Suppressor macrophage treated with lipopolysaccharide for 4 hours (primary cell): Measurements from ENCODE around the gene HMX1.

Source experiments
- DNase-seq: peaks from one replicate; pipeline ENCODE4 v3.0.0-alpha.2; 2020

Gene HMX1

DNA sequence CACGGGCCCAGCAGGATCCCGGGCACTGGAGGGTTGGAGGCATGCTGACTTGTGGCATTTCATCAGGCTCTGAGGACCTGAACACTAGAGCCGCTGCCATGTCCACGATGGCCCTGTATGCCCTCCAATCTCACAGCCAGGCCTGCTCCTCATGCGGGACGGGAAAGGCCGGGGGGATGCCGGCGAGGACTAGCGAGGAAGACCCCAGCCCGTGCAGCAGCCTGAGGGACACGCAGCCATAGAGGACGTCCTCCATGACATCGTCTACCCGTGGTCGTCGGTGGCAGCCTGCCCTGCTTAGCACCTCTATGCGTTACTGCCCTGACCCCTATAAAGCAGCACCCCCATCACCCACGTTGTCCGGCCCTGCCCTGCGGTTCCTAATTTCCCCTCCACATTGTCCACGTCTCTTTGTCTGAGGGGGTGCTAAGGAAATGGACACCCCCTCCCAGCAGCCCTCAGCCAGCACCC, 32.6 kb downstream of the HMX1 start:
- no peak for DNase-seq

DNA sequence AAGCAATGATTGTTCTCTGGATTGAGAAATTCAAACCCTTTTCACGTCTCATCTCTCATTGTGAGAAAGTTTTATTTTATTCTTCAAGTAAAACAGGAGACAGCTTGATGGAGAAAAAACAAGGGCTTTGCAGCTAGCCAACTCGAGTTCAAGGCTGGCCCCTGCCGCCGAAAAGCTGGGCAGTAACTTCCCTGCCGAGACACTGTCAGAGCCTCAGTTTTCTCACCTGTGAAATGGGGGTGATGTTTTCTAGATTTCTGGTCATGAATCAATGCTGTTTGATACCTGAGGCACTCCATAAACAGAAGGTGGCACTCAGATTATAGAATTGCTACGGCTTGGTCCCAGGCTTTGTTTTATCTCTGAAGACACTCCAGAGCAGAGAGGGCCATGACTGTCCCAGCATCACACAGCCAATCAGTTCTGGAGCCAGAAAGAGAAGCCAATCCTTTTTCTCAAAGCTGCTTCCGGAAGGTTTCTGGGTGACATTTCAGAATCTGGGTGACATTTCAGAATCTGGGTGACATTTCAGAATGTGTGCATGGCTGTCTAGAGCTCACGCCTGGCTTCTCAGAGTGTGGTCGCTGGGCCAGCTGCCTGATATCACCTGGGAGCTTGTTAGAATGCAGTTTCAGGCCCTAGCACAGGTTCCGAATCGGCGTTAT, 33.2 kb downstream of the HMX1 start:
- DNase-seq: no peak

DNA sequence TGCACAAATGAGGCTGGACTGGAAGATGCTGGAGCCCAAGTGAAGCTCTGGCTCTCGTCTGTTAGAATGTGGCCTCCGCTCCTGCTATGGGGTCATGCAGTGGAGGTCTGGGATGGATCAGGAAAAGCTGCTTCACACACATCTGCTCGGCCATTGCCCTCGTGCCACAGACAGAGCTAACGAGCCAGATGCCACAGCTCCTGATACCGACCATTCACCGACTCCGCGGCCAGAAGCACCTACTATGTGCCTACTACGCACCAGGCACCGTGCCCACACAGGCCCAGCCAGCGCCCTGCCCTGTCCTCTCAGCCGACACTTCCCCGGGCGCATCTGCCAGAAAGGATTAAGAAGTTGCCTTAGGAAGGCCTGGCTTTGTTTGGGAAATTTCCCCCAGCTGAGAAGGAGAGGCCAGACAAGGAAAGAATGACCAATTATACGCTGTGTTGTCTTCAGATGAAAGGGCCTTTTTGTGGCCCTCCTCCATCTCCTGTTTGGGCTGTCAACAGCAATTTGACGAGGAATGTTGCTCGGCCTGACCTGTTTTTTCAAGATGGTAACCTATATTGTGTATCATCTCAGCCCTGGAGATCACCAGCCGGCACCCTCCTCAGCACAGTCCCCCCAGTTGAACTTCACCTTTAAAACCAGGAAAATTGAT, 34.3 kb downstream of the HMX1 start:
- no peak for DNase-seq

DNA sequence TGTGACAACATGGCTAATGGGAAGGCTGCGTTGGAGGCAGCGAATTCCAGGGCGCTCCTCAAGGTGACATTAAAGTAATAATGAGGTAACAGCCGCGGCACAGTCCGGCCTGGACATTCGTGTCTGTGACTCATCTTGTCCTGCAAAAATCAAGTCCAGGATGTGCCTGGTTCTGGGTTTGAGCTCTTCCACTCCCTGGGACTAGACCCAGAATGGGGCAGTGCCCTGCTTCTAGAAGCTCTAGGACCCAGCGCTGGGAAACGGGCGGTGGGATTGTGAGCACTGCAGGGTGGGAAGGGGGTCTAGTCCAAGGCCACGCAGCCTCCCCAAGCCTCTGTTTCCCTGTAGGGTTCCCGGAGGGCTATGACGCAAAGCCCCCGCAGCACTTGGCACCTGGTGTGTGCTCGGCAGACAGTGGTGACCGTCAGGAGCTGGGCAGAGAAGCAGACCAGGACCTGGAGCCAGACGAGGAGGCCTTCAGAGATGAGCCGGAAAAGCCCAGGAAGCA, 34.9 kb downstream of the HMX1 start:
- no peak for DNase-seq

DNA sequence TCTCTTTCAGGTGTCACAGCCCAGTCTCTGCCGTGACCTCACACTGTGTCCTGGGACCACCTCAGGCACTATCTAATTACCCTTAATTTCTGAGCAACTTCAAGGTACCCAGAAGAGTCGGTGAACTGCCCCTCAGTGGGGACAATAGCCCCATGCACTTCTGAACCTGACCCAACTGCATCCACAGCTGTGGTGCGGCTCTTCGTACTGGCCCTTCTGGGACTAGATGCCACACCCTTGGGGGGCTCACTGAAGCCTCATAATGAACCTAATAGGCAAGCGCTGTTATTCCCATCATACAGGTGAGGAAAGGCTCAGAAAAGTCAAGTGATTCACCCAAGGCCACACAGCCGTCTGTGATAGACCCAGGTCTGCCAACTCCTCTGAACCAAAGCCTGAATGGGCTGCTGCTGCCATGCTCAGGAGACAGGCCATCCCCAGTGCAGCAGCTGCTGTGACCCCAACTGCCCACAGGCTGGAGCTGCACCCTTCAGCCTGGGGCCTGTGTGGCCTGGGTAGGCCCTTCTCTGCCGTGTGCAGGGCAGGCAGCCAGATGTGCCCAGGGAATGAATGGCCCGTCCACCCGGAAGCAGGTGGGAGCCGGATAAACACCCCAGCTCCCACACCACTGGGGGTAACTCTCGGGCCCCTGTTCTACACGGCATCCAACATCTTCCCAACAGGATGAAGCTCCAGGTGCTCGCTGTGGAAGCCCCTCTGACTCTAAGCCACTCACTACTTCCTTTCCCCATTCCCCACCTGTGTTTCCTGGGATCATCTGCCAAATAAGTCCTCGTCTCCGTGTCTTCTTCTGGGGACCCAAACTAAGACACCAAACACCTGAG, 35.9 kb downstream of the HMX1 start:
- DNase-seq: no peak

DNA sequence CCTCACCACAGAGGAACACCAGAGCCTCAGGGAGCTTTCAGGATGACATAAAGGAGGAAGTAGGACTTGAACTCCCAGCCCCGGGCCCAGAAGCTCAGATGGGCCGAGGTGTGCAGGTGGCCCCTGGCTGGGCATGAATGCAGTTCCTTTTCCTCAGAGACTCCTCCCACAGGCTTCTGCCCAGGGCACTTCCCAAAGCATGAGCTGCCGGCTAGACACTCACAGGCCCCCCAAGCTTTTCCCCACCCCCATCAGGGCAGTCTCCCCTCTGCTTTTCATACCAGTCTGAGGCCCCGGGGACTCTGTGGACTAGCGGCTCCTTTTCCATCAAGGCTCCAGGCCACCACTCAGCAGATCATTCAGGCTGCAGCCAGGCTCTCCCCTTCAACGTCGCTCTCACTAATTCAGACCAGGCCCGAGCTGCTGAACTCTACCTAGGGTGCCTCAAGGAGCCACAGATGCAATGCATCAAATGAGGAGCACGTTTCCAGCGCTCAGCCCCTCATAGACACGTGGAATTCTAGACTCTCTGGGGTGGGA, 36.9 kb downstream of the HMX1 start:
- DNase-seq: no peak

DNA sequence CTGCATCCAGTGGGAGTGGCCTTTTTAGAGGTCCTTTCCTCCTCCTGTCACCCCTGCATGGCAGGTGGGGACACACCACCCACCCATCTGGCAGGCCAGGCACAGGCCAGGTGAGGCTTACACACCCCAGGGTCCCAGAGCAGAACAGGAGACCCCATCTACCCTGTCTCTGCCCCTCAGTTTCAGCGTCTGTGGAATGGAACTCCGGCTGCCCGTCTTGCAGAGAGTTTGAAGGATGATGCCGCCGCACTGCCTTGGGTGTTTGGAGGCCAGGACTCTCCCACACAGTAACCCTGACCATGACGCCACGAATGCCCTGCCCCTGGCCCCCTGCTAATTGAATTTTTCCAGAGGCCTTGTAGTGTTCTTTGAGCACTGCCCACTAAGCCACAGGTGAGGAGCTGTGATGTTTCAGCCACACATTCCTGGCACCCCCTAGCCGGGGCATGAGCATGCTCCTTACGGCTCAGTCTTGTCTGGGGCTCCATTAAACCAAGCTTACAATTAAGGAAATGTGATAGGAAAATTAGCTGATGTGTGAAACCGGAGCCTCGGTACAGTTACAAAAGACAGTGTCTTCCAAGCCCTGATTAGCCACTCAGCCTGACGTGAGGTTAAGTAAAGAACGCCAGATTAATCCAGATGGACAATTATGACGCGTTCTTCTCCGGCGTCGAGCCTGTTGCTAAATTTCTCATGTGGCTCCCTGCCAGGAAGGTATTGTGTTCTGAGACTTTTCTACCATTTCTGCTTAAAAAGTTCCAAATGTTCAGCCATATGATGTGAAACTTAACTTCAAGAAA, 39.3 kb downstream of the HMX1 start:
- no peak for DNase-seq

DNA sequence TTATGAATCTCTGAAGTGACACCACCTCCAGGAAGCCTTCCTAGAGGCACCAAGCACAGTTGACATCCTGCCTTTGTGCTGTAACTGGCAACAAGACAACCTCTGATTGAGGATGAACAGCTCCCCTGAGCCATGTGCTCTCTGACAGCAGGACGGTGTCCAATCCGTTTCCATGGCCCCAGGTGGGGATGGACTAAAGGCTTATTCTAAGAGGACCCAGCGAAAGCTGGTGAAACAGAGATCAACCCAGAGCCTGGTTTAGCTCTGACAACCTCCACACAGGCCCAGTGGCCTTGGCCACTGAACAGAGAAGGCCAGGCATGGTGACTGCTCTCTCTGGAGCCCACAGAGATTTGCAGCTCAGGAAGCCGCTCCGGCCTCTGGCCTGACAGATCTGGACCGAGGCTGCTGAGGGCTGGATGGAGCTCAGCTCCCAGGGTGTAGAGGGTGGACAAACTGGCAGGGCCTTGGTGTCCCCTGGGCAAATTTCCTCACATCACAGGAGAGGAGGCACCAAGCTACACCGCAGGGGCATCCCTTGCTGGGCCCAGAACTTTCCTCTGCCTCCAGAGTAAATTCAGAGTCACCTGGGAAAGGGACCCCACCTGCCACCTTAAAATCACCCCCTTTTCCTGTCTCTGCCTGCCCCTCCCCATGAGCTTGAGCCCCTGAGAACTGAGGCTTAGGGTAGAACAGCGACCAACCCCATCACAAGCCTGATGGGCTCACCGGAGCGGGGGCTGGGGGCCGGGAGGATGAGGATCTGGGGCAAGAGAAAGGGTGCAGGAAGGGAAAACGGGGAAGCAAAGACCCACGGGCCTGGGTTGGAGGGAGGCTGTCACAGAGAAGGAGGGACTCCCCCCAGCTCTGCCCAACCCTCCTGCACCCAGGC, 40.2 kb downstream of the HMX1 start:
- DNase-seq: no peak

DNA sequence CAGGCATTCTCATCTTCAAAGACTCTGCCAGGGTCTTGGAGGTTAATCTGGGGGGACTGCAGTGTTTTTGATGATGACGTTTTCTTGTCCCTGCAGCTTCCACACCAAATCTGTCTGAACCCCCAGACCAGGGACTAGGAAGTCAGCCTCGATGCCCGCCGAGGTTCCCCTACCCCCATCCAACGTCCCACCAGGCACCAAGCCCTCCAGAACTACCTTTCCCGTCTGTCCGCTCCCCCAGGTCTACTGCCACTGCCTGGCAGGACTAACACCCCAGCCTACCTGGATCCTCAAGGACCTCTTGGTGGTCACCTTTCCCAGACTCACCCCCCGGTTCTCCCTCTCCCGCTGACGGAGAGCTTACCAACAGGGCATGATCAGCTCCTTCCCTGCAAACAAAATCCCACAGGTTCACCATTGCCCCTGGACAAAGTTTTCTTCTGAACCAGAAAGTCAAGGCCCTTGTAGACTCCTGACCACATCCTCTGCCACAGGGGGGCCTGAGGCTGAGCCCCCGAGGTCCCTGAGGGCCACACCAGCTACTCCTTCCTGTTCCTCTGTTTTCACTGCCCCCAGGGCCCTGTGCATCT, 40.9 kb downstream of the HMX1 start:
- DNase-seq: no peak

DNA sequence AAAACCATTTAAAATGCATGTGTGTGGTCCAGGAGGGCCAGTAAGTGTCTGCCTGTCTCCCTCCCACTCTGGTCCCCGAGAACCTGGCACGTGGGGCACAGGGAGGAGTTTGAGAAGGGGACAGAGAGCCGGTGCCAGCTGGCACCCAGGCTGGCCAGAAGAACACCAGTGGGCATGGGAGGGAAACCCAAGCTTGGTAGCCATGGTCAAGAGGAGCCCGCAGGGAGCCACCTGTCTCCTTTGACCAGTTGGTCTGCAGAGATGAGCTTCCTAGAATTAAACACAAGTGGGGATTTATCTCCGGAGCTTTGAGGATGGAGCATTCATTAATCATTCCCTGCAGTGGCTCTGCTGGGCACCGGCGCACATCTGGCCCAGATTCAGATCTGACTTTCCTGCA, 41.6 kb downstream of the HMX1 start:
- no peak for DNase-seq

DNA sequence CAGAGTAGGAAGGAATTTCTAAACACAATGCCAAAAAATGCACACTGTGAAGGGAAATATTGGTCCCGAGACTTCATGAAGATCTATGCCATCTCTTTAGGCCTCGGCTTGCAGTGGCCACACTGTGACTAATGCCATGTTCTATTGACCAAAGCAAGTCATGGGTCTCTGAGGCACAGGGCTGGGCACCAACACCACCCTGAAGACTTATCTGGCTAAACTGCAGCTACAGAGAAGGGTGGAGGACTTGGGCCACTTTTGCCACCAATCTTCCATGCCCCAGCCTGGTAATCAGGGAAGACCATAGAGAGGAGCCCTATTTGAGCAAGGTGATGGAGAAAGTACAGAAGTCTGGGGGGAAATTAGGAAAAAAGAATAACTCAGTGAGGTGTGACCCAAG, 42.1 kb downstream of the HMX1 start:
- no peak for DNase-seq

DNA sequence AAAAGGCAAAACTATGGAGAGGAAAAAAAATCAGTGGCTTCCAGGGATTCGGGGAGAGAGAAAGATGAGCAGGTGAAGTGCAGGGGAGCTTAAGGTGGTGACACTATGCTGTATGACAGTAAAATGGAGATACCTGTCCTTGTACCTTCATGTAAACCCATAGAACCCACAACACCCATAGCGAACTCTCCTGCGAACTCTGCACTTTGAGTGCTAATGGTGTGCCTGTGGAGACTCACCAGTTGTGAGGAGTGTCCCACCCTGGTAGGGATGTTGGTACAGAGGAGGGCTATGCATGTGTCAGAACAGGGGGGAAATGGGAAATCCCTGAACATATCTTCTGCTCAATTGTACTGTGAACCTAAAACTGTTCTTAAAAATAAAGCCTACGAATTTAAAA, 42.8 kb downstream of the HMX1 start:
- DNase-seq: no peak

DNA sequence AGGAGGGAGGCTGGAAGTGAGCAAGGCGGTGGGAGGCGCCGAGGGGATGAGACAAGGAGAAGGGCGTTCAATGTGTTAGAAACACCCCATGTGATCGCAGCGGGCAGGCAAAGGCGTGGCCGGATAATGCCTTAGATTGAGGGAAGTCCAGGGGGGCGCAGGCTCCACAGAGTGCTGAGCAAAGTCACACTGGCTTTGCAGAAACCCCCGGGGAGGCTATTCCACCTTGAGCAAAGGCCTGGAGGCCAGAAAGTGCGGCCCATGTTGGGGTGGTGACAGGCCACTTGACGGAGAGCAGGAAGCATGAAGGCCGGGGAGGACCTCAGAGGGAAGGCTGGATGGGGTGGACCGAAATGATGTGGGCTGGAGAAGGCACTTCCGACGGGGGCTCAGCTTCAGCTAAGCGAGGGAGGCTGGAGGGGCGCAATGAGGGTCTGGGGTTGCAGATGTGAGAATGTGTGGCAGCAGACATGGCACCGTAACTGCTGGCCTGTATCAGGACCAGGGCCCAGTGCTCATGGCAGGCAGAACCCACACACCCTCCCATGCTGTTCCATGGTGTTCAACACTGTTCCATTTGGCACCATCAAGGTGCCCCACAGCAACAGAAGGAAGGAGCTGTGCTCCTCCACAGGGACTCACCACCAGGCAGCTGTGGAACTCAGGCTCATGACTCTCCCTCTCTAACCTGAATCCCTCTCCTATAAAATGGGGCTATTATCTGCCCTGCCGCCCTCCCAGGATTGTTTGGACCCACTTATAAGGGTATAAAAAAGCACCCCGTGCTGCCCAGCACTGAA, 50.3 kb downstream of the HMX1 start:
- no peak for DNase-seq

DNA sequence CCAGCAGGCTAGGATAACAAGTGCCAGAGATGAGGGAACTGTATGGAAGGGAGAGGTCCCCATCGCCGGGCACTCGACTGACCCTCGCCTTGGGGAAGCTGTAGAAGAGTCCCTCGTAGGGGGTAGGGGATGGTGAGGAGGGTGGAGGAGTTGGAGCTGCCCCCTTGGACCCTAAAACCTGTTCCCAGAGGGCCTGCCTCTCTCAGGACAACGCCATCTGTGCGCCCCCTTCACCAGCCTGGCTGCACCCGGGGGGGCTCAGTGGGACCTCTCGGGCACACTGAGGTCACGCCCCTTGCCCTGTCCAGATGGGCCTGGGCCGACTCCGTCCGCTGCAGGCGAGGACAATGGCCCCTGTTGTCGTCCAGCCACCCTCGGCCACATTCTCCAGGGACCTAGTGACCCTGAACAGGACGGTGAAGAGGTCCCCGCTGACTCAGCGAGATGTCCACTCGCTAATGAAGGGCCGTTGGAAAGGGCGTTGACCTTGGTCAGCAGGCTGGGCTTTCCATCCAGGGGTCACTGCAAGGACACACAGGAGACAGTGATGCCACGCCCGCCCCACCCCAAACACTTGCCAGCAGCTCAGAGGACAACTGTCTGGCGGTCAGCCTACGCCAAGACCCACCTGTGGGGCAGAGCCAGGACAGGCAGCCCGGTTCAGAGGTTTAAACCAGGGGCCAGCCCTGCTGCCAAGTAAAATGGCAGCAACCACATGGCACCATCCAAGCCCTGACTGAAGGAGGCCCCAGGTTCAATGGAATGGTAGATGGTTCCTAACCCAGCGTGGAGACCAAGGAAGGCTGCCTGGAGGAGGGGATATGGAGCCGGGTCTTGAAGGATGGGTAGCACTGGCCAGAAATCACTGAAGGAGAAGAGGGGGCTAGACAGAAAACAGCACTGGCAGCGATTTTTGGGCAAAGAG, 51.2 kb downstream of the HMX1 start:
- DNase-seq: no peak

DNA sequence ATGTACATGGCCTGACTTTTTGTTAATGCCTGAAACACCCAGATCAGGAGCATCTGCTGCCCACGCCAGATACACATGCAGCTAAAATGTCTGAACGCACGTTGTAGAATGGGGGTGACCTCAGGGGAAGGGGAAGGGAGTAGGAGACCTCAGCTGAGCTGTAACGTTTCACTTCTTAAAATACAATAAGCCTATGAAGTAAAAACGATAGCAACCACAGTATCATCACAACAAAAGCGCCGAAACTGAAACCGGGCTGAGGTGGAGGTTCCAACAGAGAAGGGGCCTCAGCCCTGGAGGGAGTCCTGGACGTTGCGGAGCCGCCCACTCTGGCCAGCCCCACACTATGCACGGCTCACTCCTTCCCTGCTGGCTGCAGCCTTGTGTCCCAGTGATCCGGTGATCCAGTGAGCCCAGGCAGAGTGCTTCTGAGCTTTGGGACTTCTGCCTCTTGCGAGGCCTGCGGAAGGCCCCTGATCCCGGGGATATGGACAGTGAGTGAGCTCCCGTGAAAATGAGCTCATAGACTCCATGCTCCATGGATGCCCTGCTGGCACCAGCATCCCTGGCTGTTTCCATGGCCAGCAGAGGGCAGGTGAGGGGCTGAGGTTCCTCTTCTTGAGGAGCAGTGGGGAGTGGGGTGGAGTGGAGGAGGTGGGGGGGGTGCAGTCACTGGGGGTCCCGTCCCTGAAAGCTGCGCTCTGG, 52.0 kb downstream of the HMX1 start:
- DNase-seq: no peak

DNA sequence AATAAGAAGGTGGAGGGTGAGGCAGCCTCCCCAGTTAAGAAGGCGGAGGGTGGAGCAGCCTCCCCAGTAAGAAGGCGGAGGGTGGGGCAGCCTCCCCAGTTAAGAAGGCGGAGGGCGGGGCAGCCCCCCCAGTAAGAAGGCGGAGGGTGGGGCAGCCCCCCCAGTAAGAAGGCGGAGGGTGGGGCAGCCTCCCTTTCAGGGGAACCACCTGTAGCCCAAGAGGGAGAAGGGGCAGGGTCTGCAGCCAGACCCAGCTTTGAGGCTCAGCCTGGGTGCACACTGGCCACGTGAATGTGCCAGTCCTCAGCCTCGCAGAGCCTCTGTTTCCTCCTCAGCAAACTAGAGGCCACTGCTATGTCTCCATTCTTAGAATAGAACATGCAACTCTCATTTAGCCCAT, 52.6 kb downstream of the HMX1 start:
- DNase-seq: no peak

DNA sequence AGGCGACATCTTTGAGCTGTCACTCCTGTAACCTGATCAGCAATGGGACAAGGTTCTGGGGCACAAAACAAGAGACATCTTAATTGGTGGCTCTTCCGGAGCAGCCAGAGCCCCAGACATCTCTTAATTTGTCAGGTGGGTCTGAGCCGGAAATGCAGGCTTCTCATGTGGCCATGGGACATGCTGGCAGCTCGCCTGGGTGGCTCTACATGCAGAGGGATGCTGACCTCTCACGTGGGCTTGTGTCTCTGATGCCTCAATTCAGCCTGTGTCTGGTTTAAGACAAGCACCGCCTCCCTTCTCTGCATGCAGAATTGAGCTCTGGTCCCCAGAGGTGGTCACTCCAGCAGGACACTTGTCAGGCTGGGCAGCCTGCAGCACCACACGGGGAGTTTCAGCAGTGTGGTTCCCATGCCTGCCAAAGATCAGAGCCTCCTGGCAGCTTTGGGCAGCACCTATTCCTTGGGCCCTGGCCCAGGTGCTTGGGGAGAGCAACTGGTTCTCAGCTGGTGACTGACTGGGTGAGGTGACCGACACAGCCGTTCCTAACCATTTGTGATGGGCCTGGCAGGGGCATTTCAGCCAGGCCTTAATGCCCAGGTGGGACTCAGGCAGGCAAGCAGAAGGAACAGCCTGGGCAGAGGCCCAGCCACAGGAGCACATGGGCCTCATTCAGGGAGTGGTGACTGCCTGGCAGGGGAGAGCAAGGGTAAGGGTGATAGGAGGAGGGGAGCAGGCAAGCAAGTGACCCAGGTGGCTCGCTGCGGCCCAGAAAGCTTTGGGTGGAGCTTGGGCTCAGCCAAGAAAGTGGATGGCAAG, 53.4 kb downstream of the HMX1 start:
- DNase-seq: no peak

DNA sequence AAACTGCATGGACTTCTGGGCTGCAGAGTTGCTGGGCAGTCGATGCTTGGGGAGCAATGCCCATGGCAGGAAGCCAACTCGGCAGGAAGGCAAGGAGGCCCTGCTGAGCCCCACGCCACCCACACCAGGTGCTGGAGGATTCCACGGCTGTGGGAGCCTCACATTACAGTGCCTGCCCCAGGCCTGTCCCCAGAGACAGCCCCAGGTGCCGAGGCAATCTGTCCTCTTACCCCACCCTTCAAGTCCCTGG, 53.9 kb downstream of the HMX1 start:
- no peak for DNase-seq
